TTC549 (cell line): ENCODE data around the gene ABCG1.

Experiments
- FAIRE-seq: peaks from 2 replicates; lab custom pipeline; 2012; peaks lifted over from hg19 to GRCh38; lab: Jason Lieb, UNC

ABCG1 gene

GRCh38 chr21:42214921-42215320, 4.0 kb upstream of the ABCG1 start:
- FAIRE-seq, result no peak

DNA sequence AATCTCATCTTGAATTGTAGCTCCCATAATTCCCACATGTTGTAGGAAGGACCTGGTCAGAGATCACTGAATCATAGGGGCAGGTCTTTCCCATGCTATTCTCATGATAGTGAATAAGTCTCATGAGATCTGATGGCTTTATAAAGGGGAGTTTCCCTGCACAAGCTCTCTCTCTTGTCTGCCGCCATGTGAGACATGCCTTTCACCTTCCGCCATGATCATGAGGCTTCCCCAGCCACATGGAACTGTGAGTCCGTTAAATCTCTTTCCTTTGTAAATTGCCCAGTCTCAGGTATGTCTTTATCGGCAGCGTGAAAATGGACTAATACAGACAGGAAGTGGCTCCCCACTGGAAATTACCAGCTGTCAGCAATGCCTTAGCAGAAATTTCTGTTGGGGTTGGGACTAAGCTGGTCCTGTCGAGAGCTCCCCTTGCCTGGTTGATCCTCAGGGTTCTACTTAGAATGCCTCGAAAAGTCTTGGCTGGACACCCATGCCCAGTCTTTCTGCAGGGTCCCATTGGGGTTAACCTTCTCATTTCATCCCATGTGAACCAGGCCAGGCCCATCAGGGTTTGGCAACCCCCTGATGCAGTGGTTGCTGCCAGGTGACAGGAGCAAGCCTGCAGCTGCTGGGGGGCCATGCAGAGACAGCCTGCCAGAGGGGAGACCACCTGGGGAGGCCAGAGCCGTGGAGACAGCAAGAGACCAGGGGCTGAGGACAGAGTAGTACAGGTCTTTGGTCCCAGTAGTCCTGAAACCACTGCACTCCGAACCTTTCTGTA, 2.8 kb upstream of the ABCG1 start:
- no peak for FAIRE-seq

- no peak for FAIRE-seq
These were observed 2.0 kb upstream of the ABCG1 start for GRCh38 chr21:42216726-42217572.

DNA sequence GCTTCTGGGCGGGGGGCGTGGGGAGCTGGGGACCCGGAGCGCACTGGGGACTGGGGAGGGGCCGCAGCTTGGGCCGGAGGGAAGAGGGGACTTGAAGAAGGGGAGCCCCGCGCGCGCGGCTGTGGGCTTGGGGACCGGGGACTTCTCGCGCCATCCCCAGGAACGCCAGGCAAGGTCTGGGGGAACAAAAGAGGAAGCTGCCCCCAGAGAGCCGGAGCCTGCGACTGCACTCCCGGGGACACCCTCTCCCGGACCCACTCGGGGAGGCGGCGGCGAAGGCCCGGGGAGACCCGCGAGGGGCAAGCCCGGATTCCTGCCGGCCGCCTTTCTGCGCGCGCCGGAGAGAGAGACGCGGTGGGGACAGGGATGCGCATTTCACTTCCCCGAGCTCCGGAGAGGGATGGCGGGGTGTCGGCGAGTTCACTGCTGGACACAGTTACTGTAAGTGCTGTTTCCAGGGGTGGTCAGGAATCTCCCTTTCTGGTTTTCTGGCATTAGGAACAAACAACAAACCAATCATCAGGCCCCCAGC, 732 bp downstream of the ABCG1 start:
- no peak for FAIRE-seq

- FAIRE-seq, result no peak
These were observed 1.3 kb downstream of the ABCG1 start for GRCh38 chr21:42220138-42220701.

DNA sequence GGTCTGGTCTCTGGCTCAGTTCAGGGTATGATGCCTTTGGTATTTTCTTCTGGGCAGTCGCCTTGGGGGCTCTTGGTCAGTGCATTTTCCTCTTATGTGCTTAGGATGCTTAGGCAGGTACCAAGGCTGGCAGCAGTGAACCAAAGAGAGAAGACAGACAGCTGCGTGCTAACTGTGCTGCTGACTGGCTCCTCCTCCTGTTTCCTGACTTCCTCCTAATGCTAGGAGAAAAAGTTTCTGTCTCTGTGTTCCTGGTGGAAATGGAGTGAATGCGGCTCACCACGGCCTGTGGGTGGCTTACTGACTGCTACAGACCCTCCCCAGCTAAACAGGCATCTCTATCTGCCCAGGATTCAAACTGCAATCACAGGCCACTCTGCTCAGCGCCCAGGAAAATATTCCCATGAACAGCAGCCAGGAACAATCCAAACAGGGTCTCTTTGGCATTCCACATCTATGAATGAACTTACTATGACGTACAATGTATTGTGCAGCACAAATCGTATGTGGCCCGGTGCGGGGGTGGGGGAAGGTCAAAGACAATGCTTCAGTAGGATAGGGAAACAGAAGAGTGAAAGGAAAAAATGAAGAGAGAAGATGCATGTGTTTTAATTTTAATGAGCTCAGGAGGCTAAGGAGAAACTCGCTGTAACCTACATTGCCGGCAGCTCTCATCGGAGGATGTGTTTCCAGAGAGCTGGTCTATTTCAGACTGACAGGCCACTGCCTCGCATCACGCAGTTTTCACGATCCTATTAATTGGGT, 2.8 kb downstream of the ABCG1 start:
- FAIRE-seq, result no peak

- no peak for FAIRE-seq
These were observed 3.4 kb downstream of the ABCG1 start for GRCh38 chr21:42222386-42222785.

- FAIRE-seq, result no peak
These were observed 4.0 kb downstream of the ABCG1 start for GRCh38 chr21:42222821-42223390.

DNA sequence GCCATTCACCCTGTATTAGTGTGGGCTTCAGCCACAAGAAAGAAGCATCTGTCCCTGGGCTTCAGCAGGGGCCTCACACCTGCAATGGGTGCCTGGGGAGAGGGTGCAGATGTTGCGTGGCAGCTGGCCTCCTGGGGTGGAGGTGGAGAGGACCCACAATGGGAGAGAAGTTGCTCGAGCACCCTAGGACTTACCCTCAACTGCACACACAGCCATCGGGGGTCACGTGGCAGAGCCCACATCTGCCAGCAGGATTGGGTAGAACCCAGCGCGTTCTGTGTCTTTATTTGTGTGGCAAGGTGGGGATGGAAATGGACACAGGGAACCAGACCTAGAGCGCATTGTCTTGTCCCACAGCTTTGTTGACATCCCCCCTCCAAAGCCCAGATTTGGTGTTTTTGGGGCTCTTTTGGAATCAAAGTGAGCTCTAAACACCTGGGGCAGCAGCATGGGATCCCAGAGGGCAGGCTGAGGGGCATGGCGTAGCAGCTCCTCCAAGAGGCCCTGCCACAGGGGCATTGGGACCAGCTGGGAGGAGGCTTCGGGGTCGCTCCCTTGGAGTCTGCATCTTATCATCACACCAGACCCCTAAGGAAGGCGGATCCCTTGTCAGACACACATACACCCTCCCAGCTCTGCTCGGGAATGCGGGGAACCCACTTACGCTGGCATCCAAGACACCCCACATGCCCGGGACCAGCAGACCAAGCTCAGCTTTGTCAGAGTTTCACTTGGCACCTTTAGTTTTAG, 5.1 kb downstream of the ABCG1 start:
- FAIRE-seq, result no peak

GRCh38 chr21:42225042-42225441, 6.1 kb downstream of the ABCG1 start:
- no peak for FAIRE-seq

GRCh38 chr21:42225571-42226155, 6.7 kb downstream of the ABCG1 start:
- no peak for FAIRE-seq

DNA sequence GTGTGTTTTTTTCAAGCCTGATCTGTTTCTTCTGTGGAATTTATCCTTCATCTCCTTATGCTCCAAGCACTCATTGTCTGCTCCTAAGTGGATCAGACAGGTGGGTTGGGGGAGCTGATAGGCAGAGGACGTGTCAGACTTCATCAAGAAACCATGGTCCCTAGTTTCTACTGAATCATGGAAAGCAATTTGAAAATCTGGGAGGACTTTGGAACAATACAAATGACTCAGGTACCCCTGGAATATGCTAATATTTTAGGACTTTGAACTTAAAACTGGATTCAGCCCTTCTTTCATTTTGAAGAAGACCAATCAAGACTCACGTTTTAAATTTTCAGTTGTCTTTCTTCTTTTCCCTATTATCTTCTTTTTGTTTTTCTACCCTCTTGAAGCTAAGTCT, 7.7 kb downstream of the ABCG1 start:
- FAIRE-seq, result no peak

GRCh38 chr21:42227909-42228708, 9.2 kb downstream of the ABCG1 start:
- FAIRE-seq, result no peak

DNA sequence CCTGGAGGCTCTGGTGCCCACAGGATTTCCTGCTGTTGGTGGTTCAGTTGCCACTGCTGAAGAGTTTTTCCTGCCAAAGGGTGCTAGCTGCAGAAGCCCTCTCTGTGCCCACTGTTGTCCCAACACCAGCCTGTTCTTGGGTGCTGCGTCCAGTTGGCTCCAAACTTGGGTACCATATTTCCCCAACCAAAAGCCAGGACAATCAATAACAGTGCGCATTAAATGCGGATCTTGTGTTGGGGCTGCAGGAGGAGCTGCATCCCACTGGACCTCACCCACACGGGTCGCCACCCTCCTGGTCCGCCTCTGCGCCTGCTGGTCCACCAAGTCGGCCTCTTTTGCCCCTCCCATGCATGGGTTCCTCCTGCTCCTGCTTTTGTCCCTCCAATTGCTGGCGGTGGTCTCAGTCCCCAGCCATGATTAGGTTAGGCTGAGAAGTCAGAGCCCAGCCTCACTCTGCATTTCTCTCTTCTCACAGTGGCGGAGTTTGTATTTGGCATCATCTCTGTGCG, 9.8 kb downstream of the ABCG1 start:
- no peak for FAIRE-seq

DNA sequence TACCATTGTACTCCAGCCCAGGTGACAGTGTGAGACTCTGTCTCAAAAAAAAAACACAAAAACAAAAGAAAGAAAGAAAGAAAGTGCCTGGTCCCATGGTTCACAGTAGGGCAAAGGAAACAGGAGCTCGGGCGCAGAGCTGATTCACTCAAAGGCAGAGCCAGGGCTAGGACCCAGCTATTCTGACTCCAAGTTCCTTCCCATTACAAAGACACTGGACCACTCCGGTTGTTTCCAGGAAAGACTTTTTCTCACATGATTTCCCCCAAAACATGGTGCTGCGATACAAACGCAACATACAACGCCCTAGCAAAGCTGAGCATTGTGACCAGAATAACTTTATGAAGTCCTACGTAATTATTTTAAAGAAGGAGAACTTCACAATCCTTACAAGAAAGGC, 10.7 kb downstream of the ABCG1 start:
- no peak for FAIRE-seq

- FAIRE-seq, result no peak
These were observed 11.2 kb downstream of the ABCG1 start for GRCh38 chr21:42230178-42230577.

DNA sequence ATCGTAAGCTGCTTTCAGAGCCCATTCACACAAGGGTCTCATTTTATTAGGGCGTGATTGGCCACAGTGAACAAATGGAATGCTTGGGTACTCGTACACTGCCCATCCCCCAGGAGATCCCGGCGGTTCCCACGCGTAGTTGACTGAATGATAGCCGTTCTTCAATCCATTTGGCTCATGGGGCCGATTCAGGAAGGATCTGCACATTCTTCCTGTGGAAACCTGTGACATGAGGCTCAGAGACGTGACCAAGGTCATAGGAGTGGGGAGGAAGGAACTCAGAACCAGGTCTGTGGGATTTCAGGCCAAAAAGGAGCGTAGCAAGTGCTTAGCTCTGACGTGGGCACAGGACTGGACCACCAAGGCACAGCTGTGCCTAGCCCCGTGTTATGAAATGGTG, 11.7 kb downstream of the ABCG1 start:
- no peak for FAIRE-seq

DNA sequence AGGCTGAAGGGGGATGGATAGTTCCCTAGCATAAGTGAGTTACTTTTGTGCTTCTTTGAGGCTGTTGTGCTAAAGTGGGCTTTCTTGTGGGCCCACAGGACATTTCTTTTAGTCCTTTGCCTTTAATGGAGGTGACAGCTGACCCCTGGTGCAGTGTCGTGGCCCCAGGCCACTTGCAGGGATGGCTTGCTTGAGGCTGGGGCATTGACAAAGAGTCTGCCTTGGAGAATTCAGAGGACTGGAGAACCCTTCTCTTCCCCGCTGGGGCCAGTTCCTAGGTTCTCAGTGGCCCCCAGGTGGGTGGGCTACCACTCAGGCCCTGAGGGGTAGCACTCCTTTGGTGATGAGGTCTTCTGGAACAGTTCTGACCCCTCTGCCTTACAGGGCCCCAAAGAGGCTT, 12.8 kb downstream of the ABCG1 start:
- FAIRE-seq, result no peak

- no peak for FAIRE-seq
These were observed 13.4 kb downstream of the ABCG1 start for GRCh38 chr21:42232176-42232825.
